Measurements from ENCODE around the gene HJV.

Gene HJV

DNA sequence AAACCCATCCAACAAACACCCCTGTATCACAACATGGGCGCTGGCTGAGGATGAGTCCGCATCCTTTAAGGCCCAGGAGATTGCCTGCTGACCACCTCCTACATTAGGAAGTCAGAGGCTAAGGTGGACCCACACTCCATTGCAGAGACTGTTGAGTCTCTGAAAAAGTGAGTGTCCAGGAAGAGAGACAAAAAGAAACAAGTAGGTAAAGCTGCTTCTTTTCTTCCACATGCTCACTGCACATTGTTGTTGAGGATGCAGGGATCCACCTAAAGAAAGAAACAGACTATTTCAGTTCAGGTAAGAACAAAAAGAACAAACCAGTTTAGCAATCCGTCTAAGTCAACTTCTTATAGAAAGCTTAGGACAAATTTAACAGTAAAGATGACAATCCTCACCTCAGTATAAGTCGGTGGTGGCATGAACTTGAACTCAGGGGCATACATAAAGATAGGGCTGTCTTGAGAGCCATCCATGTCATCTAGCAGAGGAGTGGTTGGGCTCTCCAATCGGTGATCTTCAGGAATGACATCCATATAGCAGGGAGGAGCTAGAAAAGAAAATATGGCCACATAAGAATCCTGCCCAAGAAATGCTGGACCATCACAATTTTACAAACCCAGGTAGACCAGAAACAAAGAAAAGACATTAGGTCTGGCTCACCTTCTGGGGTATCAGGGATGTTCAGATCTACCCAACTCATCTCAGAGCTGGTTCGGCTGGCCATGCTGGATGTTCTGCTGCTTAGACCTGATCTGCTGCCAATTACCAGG lies 27.7 kb downstream of the HJV start:
- DNase-seq (ENCODE audit: low spot score): no peak

DNA sequence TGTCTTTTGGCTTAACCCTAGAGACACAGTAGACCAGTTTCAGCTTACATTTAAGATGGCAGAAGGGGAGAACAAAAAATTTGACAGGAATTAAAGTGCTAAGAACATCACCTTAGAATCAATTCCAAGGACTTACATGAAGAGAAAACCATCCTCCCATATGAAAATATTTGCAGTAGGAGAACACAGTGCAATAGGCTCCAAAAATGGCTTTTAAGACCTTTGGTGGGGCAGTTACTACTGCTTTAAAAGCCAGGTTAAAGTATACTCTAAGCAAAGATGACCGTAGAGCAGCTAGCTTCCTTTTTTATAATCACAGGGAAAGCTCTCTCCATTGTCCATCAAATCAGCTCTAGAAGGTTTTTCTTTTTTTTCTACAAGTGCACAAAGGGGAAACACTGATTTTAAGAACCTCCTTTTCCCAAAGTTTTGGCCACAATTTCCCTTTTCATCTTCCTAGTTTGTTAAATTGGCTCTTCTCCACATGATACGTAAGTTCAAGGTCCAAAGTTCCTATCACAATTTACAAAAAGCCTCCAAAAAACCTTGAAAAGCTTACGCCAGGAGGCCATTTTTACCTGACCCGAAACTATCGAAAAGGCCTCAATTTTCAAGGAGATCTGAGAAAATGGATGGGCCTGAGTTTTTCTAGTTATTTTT lies 28.4 kb downstream of the HJV start:
- DNase-seq (ENCODE audit: low spot score): no peak

DNA sequence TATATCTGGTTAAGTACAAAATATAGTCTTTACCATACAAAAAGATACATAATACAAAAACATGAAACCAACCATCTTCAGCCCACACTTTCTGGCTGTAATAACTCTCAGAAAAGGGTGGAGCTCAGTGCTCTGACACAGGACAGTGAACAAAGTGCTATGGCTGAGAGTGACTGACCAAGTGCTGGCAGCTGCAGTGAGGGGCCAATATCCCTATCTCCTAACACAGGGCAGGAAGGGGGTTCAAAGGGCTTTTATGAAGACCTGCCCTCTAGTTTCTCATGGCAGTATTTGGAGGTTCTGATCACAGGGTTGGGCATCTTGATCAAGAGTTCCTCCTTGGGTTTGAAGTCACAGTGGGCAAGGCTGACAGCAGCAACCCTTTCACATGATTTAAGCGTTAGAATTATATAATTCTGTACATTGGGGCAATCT lies 29.0 kb downstream of the HJV start:
- DNase-seq (ENCODE audit: low spot score): no peak

DNA sequence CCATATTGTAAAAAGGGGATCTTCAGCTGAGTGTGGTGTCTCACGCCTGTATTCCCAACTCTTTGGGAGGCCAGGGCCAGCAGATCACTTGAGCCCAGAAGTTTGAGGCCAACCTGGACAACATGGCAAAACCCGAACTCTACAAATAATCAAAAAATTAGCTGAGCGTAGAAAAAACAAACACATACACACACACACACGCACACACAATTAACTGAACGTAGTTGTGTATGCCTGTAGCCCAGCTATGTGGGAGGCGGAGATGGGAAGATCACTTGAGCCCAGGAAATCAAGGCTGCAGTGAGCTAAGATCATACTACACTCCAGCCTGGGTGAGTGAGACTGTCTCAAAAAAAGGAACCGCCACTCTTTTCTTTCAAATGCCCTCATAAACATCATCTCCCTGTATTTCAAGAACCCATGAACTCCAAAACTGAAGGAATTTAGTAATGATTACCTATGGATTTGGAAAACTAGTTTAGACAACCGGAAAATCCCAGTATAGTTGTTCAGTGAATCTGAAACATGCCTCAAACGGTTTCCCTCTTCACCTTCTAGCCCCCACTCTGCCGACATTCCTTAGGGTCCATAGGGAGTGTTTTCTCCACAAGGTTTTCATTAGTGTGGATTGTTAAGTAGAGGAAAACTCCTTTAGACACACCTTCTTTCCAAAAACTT lies 29.7 kb downstream of the HJV start:
- DNase-seq (ENCODE audit: low spot score): no peak

DNA sequence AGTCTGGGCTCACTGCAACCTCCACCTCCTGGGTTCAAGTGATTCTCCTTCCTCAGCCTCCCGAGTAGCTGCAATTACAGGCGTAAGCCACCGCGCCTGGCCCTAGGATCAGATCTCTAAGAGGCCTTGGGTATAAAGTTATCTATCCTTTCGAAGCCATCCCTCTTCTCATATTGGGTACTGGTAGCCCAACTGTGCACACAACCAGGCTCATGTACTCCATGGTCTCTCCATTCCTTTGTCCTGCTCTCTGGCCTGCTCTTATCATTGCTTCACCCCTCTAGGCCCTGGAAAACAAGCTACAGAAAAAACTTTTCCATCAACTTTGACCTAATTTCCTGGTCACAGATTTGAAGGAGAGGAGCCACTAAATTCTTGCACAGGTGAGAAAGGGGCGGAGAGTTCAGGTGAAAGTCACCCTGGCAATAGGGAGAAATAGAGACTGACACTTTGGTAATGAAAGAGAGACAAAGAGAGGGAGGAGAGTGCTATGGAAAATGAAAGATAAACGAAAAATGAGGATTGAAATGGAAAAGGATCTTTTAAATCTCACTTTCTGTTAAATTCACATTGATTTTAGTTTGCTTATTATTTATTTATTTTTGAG lies 31.2 kb downstream of the HJV start:
- DNase-seq (ENCODE audit: low spot score): no peak

DNA sequence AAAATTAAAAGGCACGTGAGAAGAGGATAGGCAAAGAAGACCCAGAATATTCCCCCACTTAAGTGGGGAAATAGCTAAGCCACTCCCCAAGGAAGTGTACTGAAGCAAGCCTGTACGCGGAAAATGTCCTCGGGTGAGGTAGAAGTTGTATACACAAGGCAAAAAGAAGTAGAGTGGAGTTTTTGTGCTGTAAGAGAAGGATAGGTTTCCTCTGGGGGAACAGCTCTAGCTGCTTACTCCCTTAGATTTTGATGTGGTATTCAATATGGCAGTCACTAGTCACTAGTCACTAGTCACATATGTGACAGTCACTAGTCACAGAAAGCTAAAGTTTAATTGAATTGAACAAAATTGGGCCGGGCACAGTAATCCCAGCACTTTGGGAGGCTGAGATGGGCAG lies 32.8 kb downstream of the HJV start:
- no peak for DNase-seq (ENCODE audit: low spot score)

DNA sequence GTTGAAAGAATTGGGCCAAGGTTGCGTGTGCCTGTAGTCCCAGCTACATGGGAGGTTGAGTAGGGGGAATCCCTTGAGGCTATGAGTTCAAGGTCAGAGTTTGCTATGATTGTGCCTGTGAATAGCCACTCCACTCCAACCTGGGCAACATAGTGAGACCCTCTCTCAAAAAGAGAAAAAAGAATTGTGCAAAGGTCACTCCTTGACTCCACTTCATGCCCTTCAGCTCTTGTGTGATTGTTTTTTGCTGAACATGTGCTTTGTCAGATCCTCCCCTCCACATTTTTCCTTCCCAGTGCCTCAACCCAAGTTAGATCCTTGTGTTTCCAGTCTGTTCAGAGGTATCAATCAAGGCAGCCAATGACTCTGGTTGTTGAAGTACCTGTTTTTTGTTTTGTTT lies 33.6 kb downstream of the HJV start:
- DNase-seq (ENCODE audit: low spot score): no peak

DNA sequence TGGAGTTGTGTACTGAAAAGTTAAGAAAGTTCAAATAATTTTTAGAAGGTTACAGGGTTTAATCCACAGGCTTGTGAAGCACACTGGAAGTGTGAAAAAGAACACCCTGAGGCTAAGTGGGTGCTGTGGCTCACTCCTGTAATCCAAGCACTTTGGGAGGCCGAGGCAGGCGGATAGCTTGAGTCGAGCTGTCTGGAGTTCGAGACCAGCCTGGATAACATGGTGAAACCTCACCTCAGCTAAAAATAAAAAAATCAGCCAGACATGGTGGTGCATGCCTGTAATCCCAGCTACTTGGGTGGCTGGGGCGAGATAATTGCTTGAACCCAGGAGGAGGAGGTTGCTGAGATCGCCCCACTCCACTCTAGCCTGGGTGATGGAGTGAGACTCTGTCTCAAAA lies 35.0 kb downstream of the HJV start:
- DNase-seq (ENCODE audit: low spot score): no peak

DNA sequence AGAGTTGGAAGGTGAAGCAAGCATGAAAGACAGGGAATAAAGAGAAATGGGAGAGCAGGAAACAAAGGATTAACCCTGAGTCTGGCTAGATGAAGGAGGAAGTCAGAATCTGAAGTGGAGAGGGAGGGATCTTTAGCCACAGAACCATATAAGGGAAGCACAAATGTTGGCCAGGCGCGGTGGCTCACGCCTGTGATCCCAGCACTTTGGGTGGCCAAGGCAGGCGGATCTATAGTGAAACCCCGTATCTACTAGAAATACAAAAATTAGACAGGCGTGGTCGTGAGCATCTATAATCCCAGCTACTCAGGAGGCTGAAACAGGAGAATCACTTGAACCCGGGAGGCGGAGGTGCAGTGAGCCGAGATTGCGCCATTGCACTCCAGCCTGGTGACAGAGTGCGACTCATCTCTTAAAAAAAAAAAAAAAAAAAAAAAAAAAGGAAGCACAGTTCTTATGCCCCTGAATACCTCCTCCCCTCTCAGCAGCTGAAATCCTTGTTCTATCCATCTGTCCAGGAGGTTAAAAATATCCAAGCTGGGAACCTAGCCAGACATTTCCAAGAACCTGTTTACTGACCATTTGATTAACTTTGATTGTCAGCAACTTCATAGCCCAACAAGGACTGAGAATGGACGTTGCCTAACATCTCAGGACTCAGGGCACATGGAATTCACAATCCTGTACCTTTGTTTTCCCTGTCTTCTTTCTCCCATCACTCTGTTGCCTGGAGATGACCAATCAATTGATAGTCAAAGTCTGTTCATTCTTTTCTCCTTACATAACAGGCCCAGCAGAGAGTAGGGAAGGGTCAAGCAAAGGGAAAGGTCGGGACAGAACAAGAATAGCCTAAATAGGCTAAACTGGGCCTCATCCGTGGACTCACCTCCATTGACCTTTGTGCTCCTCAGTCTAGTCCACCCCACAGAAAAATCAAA lies 35.8 kb downstream of the HJV start:
- peak; percentile 29 for DNase-seq (ENCODE audit: low spot score)

DNA sequence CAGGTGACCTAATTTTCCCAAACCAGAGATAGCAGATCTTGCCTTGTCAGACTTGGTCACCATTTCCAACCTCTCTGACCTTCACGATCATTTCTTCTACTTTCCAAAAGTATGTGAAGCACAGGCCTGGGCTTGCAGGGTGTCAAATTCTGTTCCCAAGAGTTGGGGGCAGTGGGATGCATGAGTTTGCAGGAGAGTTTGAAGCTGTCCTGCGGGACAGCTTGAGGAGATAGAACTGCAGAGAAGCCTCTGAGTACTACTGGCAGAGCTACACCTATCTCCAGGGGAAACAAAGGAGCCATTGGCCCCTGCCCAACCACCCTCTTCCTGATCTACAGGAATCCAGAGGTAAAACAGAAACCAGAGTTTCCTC lies 36.4 kb downstream of the HJV start:
- no peak for DNase-seq (ENCODE audit: low spot score)

DNA sequence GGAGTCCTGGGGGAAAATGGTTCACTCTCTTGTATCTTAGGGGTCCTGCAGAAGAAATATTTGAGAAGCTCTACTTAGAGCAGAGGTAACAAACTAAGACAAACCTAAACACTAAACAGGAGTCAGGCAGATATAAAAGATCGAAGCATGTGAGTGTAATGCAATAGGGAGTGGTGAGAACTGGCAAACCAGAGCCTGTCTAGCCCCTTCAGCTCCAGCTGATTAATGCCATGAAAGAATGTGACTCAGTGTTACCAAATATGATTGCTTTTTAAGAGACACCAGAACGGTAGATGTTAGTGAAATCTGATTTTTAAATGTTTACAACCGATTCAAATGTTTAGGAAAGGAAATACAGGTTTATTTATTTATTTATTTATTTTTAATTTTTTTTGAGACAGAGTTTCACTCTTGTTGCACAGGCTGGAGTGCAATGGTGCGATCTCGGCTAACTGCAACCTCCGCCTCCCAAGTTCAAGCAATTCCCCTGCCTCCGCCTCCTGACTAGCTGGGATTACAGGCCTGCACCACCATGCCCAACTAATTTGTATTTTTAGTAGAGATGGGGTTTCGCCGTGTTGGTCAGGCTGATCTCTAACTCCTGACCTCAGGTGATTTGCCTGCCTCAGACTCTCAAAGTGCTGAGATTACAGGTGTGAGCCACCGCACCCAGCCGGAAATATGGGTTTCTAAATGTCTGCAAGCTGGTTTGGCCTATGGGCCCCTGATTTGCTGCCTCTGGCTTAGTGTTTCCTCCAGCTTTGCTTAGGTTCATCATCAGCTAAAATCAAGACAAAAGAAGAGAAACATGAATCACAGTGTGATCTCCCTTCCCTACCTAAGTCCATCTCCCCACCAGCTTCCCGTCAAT lies 37.3 kb downstream of the HJV start:
- DNase-seq (ENCODE audit: low spot score): no peak

DNA sequence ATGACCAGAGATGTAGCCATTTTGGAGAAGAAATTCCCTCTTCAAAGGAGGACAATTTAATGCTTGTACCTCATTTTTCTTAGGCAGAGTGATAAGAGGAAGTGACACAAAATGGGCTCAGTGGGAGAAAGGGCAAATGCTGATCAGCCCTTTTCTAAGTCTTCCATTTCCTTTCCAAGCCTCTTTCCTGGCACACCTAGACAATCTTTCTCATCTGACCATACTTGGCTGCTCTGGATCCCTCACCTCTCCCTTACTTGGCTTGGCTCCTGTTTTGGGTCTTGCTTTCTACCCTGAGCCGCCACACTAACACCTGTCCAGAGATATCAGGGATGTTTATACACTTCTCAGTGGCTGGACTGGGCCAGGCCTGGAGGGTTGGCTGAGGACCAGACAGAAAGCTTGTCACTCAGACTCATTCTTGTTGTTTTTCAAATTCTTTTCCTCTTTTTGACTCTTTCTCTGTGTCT lies 38.3 kb downstream of the HJV start:
- DNase-seq (ENCODE audit: low spot score): no peak

DNA sequence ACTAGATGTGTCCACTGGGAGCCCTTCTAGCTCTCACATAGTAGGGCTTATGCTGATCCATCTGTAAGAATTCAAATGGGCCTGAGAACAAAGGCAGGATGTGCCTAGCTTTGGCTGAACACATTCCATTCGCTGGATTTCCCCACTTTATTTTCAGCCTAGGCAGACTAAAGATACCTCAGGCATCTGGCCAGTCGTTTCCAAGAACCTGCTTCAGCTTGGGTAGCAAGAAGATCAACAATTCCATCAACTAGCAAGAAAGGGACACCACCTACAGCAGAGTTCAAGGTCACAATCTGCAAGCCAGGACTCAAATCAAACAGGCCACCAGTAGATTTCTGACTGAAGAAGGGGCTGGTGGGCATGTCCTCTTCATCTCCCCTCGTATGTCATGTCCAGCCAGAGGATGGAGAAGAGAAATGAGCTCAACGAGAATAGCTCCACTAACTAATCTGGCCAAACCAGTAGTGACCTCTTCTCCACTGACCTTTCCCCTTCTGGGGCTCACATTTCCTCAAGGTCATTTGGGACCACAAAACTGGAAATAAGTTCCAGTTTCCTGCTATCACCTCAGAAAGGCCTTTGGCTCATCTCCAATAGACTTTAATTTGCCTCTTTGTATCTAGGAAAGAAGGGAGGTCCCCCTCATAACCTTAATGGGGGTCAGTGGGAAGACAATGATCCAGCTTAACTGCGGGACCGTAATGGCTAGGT lies 39.4 kb downstream of the HJV start:
- no peak for DNase-seq (ENCODE audit: low spot score)

DNA sequence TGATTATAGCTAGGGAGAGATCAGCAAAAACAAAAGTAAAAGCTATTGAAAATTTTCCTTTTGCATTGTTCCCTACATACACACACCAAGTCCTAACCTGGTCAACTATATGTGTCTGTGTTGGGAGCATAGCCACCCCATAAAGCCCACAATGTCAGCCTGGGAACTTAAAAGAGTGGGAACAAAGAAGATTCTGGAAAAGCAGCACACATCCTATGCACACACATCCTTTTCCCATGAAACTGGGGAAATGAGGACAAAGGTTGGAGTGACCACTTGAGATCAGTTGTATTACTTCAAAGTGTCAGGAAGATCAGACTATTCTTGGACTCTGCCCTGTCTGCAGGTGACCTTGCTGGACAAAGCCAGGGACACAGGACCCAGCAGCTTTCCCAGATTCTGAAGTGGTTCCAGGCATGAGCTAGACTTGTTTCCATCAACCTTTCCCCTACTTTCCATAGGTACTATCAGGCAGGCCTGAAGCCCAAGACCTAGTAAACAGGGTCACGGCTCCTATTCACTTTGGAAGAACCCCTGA lies 41.0 kb downstream of the HJV start:
- DNase-seq (ENCODE audit: low spot score): no peak

DNA sequence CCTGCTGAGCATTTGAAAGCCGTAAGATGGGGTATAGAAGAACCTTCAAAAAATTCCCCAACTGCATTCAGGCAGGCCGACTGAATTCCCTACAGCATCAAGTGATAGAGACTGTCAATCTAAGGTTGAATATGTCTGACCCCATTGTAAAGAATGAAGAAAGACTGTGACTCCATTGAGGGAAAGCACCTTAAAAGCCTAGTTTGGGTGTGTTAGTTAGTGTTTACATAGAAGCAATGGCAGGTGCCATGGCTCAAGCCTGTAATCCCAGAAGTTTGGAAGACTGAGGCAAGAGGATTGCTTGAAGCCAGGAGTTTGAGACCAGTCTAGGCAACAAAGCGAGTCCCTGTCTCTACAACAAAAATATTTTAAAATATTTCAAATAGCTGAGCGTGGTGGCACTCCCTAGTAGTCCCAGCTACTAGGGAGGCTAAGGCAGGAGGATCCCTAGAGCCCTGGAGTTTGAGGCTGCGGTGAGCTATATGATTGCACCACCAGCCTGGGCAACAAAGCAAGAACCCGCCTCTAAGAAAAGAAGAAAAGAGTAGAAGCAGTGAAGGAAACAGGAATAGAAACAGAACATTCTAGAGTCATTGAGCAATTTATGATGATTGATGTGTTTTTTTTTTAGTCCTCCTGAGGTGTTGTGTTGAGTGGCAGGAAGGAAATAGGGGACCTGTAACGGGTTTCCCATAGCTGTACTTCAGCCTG lies 41.6 kb downstream of the HJV start:
- DNase-seq (ENCODE audit: low spot score): no peak

DNA sequence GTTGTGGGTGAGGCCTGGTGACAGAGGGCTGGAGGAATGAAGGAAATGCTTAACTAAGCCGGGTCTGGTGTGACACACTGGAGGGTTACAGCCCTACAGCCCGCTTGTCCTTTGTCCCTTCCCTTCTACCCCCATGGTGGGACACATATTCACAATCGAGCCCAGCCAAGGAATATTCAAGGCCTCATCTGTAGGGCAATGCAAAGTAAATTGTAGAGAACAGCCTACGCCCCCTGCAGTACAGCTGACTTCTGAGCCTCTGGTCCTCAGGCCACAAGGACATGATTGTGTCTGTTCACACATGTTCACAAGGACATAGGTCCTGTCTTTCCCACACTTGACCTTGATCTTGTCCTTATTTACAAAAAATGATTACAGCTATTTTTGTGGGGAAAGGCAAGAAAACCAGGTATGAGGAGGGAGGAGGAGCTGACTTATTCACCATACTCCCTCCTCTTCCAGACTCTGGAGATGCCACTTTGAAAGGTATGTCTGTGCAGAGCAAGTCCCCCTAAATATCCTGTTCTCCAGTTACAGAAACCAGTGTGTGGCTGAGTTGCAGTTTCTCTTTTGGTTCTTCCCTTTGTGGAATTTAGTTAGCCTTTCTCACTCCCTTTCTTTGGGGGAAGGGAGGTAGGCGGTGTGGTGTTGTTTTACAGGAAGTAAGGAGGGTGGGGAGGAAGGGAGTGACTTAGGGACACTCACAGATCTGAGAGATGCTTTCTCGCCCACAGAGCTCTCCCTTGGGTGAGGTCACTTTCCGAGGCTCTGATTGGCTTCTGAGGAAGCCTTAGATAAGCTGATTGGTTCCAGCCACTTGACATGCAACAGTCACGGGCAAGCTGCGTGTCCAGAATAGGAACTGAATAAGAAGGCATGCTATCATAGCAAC lies 42.4 kb downstream of the HJV start:
- peak; percentile 93 for DNase-seq (ENCODE audit: low spot score)

DNA sequence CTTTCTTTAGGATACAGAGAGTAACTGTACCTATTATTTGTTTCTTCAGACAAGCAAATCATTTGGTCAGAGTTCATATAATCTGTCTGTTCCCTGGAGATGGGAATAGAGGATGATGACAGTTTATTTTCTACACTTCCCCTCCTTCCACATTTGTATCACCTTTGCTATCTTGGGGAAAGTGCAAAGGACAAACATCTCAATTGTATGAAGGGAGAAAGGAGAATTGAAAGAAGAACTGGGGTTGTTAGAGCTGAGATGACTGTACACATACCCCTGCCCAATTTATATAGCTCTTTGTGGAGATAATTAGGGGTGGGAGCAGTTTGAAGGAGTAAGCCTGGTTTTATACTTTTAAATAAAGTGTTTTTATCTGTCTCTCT lies 43.1 kb downstream of the HJV start:
- DNase-seq (ENCODE audit: low spot score): no peak
